Measurements from ENCODE around the gene MAMSTR. TPM values are rescaled to one million over a fixed set of nuclear protein-coding genes. Genes with fewer than 3 reads are reported as not detected.

MAMSTR gene
- total RNA-seq, 2 experiments from 2014 or later = 1.0 to 1.1 TPM

GRCh38 chr19:48740164-48740972 lies 20.8 kb upstream of the MAMSTR start, which contains the start of gene RASIP1:
TSS of gene RASIP1 (minus strand) at chr19:48740610. CDS start at chr19:48740282, 328 bp downstream.
- no peak within 1 kb of the TSS for H3K4me3 Mint-ChIP-seq
- H3K9me3 Mint-ChIP-seq (ENCODE audit: low read depth) = no peaks in the 10 kb centered on the region
- H3K27me3 Mint-ChIP-seq = peaks cover 17% of the 10 kb centered on the region
- no peaks in the 10 kb centered on the region for H3K36me3 Mint-ChIP-seq
- H3K27ac Mint-ChIP-seq = no peak within 1 kb of the TSS
- H3K4me1 Mint-ChIP-seq = peaks cover 14% of the 10 kb centered on the region
- ATAC-seq (no peak), DNase-seq (no peak)
- CTCF ChIA-PET = interaction anchor here (1.4 to 4.3 kb wide), 5 partner anchors 14 to 102 kb away, joined by 3 to 42 read pairs (median 20); partner anchors contain the start of gene CA11

GRCh38 chr19:48739404-48740163 lies 20.1 kb upstream of the MAMSTR start:
- Mint-ChIP-seq H3K36me3 (no peaks in the 10 kb centered on the region), H3K4me3 (no peak overlapping the region), H3K9me3 (ENCODE audit: low read depth) (no peaks in the 10 kb centered on the region), H3K4me1 (peaks cover 14% of the 10 kb centered on the region), H3K27ac (no peak overlapping the region), H3K27me3 (peaks cover 17% of the 10 kb centered on the region)
- ATAC-seq = no peak
- DNase-seq = no peak
- CTCF ChIA-PET = interaction anchor here (0.7 to 4.3 kb wide), 14 partner anchors 7 to 358 kb away, joined by 3 to 42 read pairs (median 6); partner anchors contain the start of genes CA11, FGF21 and IZUMO1

- peaks cover 17% of the 10 kb centered on the region for H3K27me3 Mint-ChIP-seq
- CTCF ChIA-PET = interaction anchor here (0.6 to 4.3 kb wide), 16 partner anchors 8 to 359 kb away, joined by 3 to 42 read pairs (median 5); partner anchors contain the start of genes CA11, FGF21 and IZUMO1
- no peaks in the 10 kb centered on the region for H3K9me3 Mint-ChIP-seq (ENCODE audit: low read depth)
- H3K4me3 Mint-ChIP-seq = peak overlapping the region; percentile 15
- H3K36me3 Mint-ChIP-seq = no peaks in the 10 kb centered on the region
- DNase-seq (peak; percentile 94), ATAC-seq (peak; percentile 97)
- H3K4me1 Mint-ChIP-seq = peaks cover 14% of the 10 kb centered on the region
- peak overlapping the region; percentile 11 for H3K27ac Mint-ChIP-seq
These were observed 19.3 kb upstream of the MAMSTR start for GRCh38 chr19:48738557-48739403.

- Mint-ChIP-seq H3K36me3 (no peaks in the 10 kb centered on the region), H3K27ac (no peak overlapping the region), H3K27me3 (peaks cover 17% of the 10 kb centered on the region), H3K4me3 (no peak overlapping the region), H3K4me1 (peaks cover 14% of the 10 kb centered on the region), H3K9me3 (ENCODE audit: low read depth) (no peaks in the 10 kb centered on the region)
- CTCF ChIA-PET = interaction anchor here (1.3 to 4.3 kb wide), 3 partner anchors 11 to 93 kb away, joined by 3 to 42 read pairs (median 27); partner anchors contain the start of gene CA11
- DNase-seq (no peak), ATAC-seq (no peak)
These were observed 18.0 kb upstream of the MAMSTR start for GRCh38 chr19:48737360-48737998.

GRCh38 chr19:48735031-48735615 lies 15.6 kb upstream of the MAMSTR start:
- H3K4me3 Mint-ChIP-seq = no peak overlapping the region
- peaks cover 11% of the 10 kb centered on the region for H3K4me1 Mint-ChIP-seq
- CTCF ChIA-PET = no interaction called here
- no peaks in the 10 kb centered on the region for H3K36me3 Mint-ChIP-seq
- ATAC-seq (no peak), DNase-seq (no peak)
- H3K27me3 Mint-ChIP-seq = peaks cover 5% of the 10 kb centered on the region
- no peak overlapping the region for H3K27ac Mint-ChIP-seq
- no peaks in the 10 kb centered on the region for H3K9me3 Mint-ChIP-seq (ENCODE audit: low read depth)

- DNase-seq (no peak), ATAC-seq (no peak)
- Mint-ChIP-seq H3K27me3 (no peaks in the 10 kb centered on the region), H3K9me3 (ENCODE audit: low read depth) (no peaks in the 10 kb centered on the region), H3K4me3 (no peak overlapping the region), H3K4me1 (peaks cover 6% of the 10 kb centered on the region), H3K36me3 (no peaks in the 10 kb centered on the region), H3K27ac (no peak overlapping the region)
- CTCF ChIA-PET = no interaction called here
These were observed 15.1 kb upstream of the MAMSTR start for GRCh38 chr19:48734625-48735024.

GRCh38 chr19:48731452-48731851 lies 11.9 kb upstream of the MAMSTR start:
- H3K27me3 Mint-ChIP-seq = no peaks in the 10 kb centered on the region
- DNase-seq (no peak), ATAC-seq (no peak)
- peaks cover 10% of the 10 kb centered on the region for H3K36me3 Mint-ChIP-seq
- no peak overlapping the region for H3K4me3 Mint-ChIP-seq
- H3K27ac Mint-ChIP-seq = no peak overlapping the region
- peaks cover 4% of the 10 kb centered on the region for H3K9me3 Mint-ChIP-seq (ENCODE audit: low read depth)
- peaks cover 4% of the 10 kb centered on the region for H3K4me1 Mint-ChIP-seq
- CTCF ChIA-PET = no interaction called here

GRCh38 chr19:48728911-48729664 lies 9.6 kb upstream of the MAMSTR start:
- Mint-ChIP-seq H3K4me1 (peaks cover 19% of the 10 kb centered on the region), H3K27me3 (no peaks in the 10 kb centered on the region), H3K9me3 (ENCODE audit: low read depth) (peaks cover 14% of the 10 kb centered on the region), H3K36me3 (peaks cover 23% of the 10 kb centered on the region), H3K4me3 (no peak overlapping the region), H3K27ac (no peak overlapping the region)
- DNase-seq (no peak), ATAC-seq (no peak)
- CTCF ChIA-PET = interaction anchor here (0.6 to 1.3 kb wide), 2 partner anchors 96 to 114 kb away, joined by 3 to 4 read pairs; no protein-coding TSS in a partner anchor

GRCh38 chr19:48726556-48726955 lies 7.0 kb upstream of the MAMSTR start:
- Mint-ChIP-seq H3K27ac (peak overlapping the region; percentile 88), H3K27me3 (no peaks in the 10 kb centered on the region), H3K4me1 (peaks cover 20% of the 10 kb centered on the region), H3K4me3 (no peak overlapping the region), H3K36me3 (peaks cover 23% of the 10 kb centered on the region), H3K9me3 (ENCODE audit: low read depth) (peaks cover 14% of the 10 kb centered on the region)
- DNase-seq (peak; percentile 67), ATAC-seq (peak; percentile 76)
- CTCF ChIA-PET = interaction anchor here (1.6 to 4.8 kb wide), 2 partner anchors 10 to 12 kb away, joined by 5 to 42 read pairs; no protein-coding TSS in a partner anchor

- Mint-ChIP-seq H3K4me3 (no peak overlapping the region), H3K4me1 (peaks cover 26% of the 10 kb centered on the region), H3K36me3 (peaks cover 23% of the 10 kb centered on the region), H3K9me3 (ENCODE audit: low read depth) (peaks cover 14% of the 10 kb centered on the region), H3K27me3 (no peaks in the 10 kb centered on the region), H3K27ac (peak overlapping the region; percentile 73)
- no peak for DNase-seq
- ATAC-seq = peak; percentile 17
- CTCF ChIA-PET = interaction anchor here (1.1 to 4.8 kb wide), 7 partner anchors 8 to 269 kb away, joined by 3 to 42 read pairs (median 4); partner anchors contain the start of genes CA11, GYS1 and RUVBL2
These were observed 5.5 kb upstream of the MAMSTR start for GRCh38 chr19:48724796-48725753.

All from activated CD8-positive, alpha-beta memory T cell treated with anti-CD3 and anti-CD28 coated beads, Interleukin-2, amount 10 ng/mL, durations not matched to agents 7 days and 5 days (primary cell).